HG03521 (cell line): ENCODE measurements around the gene CEP44.

ENCODE experiments used
- ATAC-seq: cut with Tn5 transposase; IDR thresholded peaks from one replicate; pipeline ENCODE4 v1.9.1; 2021; ENCODE audit warnings: mild to moderate bottlenecking, moderate library complexity; ENCODE audit not compliant: unreplicated experiment

Gene CEP44

GRCh38 chr4:174381440-174381800 lies 97.7 kb downstream of the CEP44 start:
- ATAC-seq = no peak
